Thoracic aorta (tissue), 2 donors: Measurements from ENCODE around the gene PRKCB. TPM values are rescaled to one million over a fixed set of nuclear protein-coding genes. Genes with fewer than 3 reads are reported as not detected.

Experiments
- ATAC-seq: fragments of 150-250 bp; one replicate; pipeline ENCODE4 v1.8.0; 2017; ENCODE audit warnings: low read depth; ENCODE audit not compliant: insufficient number of reproducible peaks, low FRiP score
- DNase-seq: peaks from one replicate; pipeline ENCODE4 v3.0.0-alpha.2; 2020; ENCODE audit warnings: low spot score
- H3K27ac ChIP-seq, 2 donors: fragments of 200-600 bp; sonication (generic); 1 replicate in 1 of 2; 2 replicates in 1 of 2; pipeline ENCODE4 v1.5.1; 2016; ENCODE audit warnings: mild to moderate bottlenecking in 2 of 2, moderate library complexity in 2 of 2
- H3K27me3 ChIP-seq: fragments of 200-600 bp; sonication (generic); replicated peaks from 2 replicates; pipeline ENCODE4 v1.6.0; 2016; ENCODE audit warnings: mild to moderate bottlenecking; ENCODE audit not compliant: insufficient read depth
- H3K36me3 ChIP-seq: fragments of 200-600 bp; sonication (generic); one replicate; pipeline ENCODE4 v1.5.1; 2016
- H3K4me1 ChIP-seq, 2 donors: fragments of 200-600 bp; sonication (generic); 1 replicate in 1 of 2; 2 replicates in 1 of 2; pipeline versions ENCODE4 v1.5.1 to v1.6.0; 2016; ENCODE audit warnings: low read depth in 2 of 2, mild to moderate bottlenecking in 1 of 2; ENCODE audit not compliant: control insufficient read depth in 1 of 2
- H3K4me3 ChIP-seq: fragments of 200-600 bp; sonication (generic); 2 replicates; pipeline ENCODE4 v1.5.1; 2016; ENCODE audit warnings: mild to moderate bottlenecking
- H3K9me3 ChIP-seq: fragments of 200-600 bp; sonication (generic); 2 replicates; pipeline ENCODE4 v1.5.1; 2016
- CTCF ChIP-seq: fragments of 200-600 bp; sonication (generic); IDR thresholded peaks from one replicate; pipeline ENCODE4 v1.5.1; 2019; ENCODE audit warnings: antibody characterized with exemption
- total RNA-seq, 2 donors: library from RNA; depleted of rRNA; stranded (reverse); fragments of >200 nt; gene quantifications; one replicate each; pipeline versions ENCODE4 v1.1.0 to v1.2.3, GENCODE V29; 2016

Gene PRKCB
- total RNA-seq, 2 donors from 2014 or later, result 3.4 to 7.5 TPM

- ATAC-seq (no peak), DNase-seq (no peak)
- TF ChIP-seq CTCF, result no peak
These were observed 300.1 kb downstream of the PRKCB start for GRCh38 chr16:24135624-24136565.

GRCh38 chr16:24138024-24138423 is 302.2 kb downstream of the PRKCB start:
- ATAC-seq, result no peak

More at GRCh38 chr16:24135624-24136565, 300.1 kb downstream of the PRKCB start:
- H3K27me3 ChIP-seq, result no peaks in the 10 kb centered on the region
- H3K27ac ChIP-seq, result no peak overlapping the region
- no peaks in the 10 kb centered on the region for H3K4me1 ChIP-seq
- H3K4me3 ChIP-seq, result no peak overlapping the region
- no peaks in the 10 kb centered on the region for H3K36me3 ChIP-seq
- no peaks in the 10 kb centered on the region for H3K9me3 ChIP-seq

GRCh38 chr16:24138575-24138974 is 302.8 kb downstream of the PRKCB start:
- no peak for ATAC-seq
- no peak for TF ChIP-seq CTCF
- Histone ChIP-seq H3K36me3 (no peaks in the 10 kb centered on the region), H3K4me1 (no peaks in the 10 kb centered on the region), H3K27ac (no peak overlapping the region), H3K9me3 (no peaks in the 10 kb centered on the region), H3K4me3 (no peak overlapping the region), H3K27me3 (no peaks in the 10 kb centered on the region)
- no peak for DNase-seq

More at GRCh38 chr16:24138024-24138423, 302.2 kb downstream of the PRKCB start:
- Histone ChIP-seq H3K9me3 (no peaks in the 10 kb centered on the region), H3K36me3 (no peaks in the 10 kb centered on the region), H3K27ac (no peak overlapping the region), H3K27me3 (no peaks in the 10 kb centered on the region), H3K4me1 (no peaks in the 10 kb centered on the region), H3K4me3 (no peak overlapping the region)
- TF ChIP-seq CTCF, result no peak
- DNase-seq, result no peak

GRCh38 chr16:24139282-24139681 is 303.5 kb downstream of the PRKCB start:
- no peaks in the 10 kb centered on the region for H3K27me3 ChIP-seq
- no peak for DNase-seq
- no peak for ATAC-seq
- H3K4me1 ChIP-seq, result no peaks in the 10 kb centered on the region
- H3K27ac ChIP-seq, result no peak overlapping the region
- H3K9me3 ChIP-seq, result no peaks in the 10 kb centered on the region
- no peak for TF ChIP-seq CTCF
- no peaks in the 10 kb centered on the region for H3K36me3 ChIP-seq
- no peak overlapping the region for H3K4me3 ChIP-seq

- DNase-seq, result no peak
These were observed 304.9 kb downstream of the PRKCB start for GRCh38 chr16:24140730-24141129.

More at GRCh38 chr16:24140730-24141129, 304.9 kb downstream of the PRKCB start:
- no peak for ATAC-seq
- H3K9me3 ChIP-seq, result no peaks in the 10 kb centered on the region
- H3K36me3 ChIP-seq, result no peaks in the 10 kb centered on the region
- H3K27me3 ChIP-seq, result no peaks in the 10 kb centered on the region
- H3K27ac ChIP-seq, result no peak overlapping the region
- H3K4me3 ChIP-seq, result no peak overlapping the region
- TF ChIP-seq CTCF, result no peak
- H3K4me1 ChIP-seq, result no peaks in the 10 kb centered on the region
